Thoracic aorta (tissue), 2 donors: Measurements from ENCODE around the gene SPIB. TPM values are rescaled to one million over a fixed set of nuclear protein-coding genes. Genes with fewer than 3 reads are reported as not detected.

ENCODE experiments used
- ATAC-seq: fragments of 150-250 bp; one replicate; pipeline ENCODE4 v1.8.0; 2017; ENCODE audit warnings: low read depth; ENCODE audit not compliant: insufficient number of reproducible peaks, low FRiP score
- DNase-seq: peaks from one replicate; pipeline ENCODE4 v3.0.0-alpha.2; 2020; ENCODE audit warnings: low spot score
- H3K27ac ChIP-seq, 2 donors: fragments of 200-600 bp; sonication (generic); 1 replicate in 1 of 2; 2 replicates in 1 of 2; pipeline ENCODE4 v1.5.1; 2016; ENCODE audit warnings: mild to moderate bottlenecking in 2 of 2, moderate library complexity in 2 of 2
- H3K27me3 ChIP-seq: fragments of 200-600 bp; sonication (generic); replicated peaks from 2 replicates; pipeline ENCODE4 v1.6.0; 2016; ENCODE audit warnings: mild to moderate bottlenecking; ENCODE audit not compliant: insufficient read depth
- H3K36me3 ChIP-seq: fragments of 200-600 bp; sonication (generic); one replicate; pipeline ENCODE4 v1.5.1; 2016
- H3K4me1 ChIP-seq, 2 donors: fragments of 200-600 bp; sonication (generic); 1 replicate in 1 of 2; 2 replicates in 1 of 2; pipeline versions ENCODE4 v1.5.1 to v1.6.0; 2016; ENCODE audit warnings: low read depth in 2 of 2, mild to moderate bottlenecking in 1 of 2; ENCODE audit not compliant: control insufficient read depth in 1 of 2
- H3K4me3 ChIP-seq: fragments of 200-600 bp; sonication (generic); 2 replicates; pipeline ENCODE4 v1.5.1; 2016; ENCODE audit warnings: mild to moderate bottlenecking
- H3K9me3 ChIP-seq: fragments of 200-600 bp; sonication (generic); 2 replicates; pipeline ENCODE4 v1.5.1; 2016
- total RNA-seq, 2 donors: library from RNA; depleted of rRNA; stranded (reverse); fragments of >200 nt; gene quantifications; one replicate each; pipeline versions ENCODE4 v1.1.0 to v1.2.3, GENCODE V29; 2016
- TF ChIP-seq, protein P1 (sequence below): fragments of 200-600 bp; sonication (generic); IDR thresholded peaks from one replicate; pipeline ENCODE4 v1.5.1; 2019; ENCODE audit warnings: antibody characterized with exemption

Gene SPIB
- total RNA-seq, 2 donors from 2014 or later, result not detected

DNA sequence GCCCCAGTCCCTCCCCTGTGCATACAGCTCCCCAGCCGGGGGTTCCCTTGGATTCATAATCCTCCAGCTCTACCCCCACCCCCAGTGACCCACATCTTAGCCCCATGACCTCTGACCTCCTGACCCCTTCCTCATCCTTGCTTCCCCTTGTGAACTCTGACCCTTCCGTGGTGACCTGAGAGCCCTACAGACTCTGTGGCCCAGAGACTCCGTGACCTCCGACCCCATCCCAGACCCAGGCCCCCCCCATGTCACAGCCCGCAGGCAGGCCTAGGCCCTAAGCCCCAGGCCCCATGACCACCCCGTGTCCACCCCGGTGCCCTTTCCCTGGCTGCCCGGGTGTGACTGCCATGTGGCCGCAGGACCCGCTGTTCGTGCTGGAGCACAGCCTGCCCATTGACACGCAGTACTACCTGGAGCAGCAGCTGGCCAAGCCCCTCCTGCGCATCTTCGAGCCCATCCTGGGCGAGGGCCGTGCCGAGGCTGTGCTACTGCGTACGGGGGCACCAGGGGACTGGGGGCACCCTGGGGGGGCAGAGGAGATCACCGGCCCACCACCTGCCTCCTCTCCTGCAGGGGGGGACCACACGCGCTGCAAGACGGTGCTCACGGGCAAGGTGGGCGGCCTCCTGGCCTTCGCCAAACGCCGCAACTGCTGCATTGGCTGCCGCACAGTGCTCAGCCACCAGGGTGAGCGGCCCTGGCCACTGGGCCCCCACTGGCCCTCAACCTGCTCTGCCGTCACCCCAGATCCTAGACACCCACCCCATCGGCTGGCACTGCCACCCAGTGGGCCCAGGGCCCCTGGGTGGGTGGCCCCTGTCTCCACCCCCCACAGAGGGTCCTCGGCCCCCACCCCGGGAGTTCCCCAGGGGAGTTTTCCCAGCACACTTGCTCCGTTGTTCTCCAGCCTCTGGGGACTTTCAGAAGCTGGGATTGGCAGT lies 2.4 kb upstream of the SPIB start:
- Histone ChIP-seq H3K4me1 (peaks cover 4 to 8% of the 10 kb centered on the region in 2 donors), H3K27me3 (no peaks in the 10 kb centered on the region), H3K4me3 (no peak overlapping the region), H3K36me3 (no peaks in the 10 kb centered on the region), H3K9me3 (no peaks in the 10 kb centered on the region), H3K27ac (no peak overlapping the region)
- TF ChIP-seq, protein P1, sequence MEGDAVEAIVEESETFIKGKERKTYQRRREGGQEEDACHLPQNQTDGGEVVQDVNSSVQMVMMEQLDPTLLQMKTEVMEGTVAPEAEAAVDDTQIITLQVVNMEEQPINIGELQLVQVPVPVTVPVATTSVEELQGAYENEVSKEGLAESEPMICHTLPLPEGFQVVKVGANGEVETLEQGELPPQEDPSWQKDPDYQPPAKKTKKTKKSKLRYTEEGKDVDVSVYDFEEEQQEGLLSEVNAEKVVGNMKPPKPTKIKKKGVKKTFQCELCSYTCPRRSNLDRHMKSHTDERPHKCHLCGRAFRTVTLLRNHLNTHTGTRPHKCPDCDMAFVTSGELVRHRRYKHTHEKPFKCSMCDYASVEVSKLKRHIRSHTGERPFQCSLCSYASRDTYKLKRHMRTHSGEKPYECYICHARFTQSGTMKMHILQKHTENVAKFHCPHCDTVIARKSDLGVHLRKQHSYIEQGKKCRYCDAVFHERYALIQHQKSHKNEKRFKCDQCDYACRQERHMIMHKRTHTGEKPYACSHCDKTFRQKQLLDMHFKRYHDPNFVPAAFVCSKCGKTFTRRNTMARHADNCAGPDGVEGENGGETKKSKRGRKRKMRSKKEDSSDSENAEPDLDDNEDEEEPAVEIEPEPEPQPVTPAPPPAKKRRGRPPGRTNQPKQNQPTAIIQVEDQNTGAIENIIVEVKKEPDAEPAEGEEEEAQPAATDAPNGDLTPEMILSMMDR, result no peak
- DNase-seq (no peak), ATAC-seq (no peak)

DNA sequence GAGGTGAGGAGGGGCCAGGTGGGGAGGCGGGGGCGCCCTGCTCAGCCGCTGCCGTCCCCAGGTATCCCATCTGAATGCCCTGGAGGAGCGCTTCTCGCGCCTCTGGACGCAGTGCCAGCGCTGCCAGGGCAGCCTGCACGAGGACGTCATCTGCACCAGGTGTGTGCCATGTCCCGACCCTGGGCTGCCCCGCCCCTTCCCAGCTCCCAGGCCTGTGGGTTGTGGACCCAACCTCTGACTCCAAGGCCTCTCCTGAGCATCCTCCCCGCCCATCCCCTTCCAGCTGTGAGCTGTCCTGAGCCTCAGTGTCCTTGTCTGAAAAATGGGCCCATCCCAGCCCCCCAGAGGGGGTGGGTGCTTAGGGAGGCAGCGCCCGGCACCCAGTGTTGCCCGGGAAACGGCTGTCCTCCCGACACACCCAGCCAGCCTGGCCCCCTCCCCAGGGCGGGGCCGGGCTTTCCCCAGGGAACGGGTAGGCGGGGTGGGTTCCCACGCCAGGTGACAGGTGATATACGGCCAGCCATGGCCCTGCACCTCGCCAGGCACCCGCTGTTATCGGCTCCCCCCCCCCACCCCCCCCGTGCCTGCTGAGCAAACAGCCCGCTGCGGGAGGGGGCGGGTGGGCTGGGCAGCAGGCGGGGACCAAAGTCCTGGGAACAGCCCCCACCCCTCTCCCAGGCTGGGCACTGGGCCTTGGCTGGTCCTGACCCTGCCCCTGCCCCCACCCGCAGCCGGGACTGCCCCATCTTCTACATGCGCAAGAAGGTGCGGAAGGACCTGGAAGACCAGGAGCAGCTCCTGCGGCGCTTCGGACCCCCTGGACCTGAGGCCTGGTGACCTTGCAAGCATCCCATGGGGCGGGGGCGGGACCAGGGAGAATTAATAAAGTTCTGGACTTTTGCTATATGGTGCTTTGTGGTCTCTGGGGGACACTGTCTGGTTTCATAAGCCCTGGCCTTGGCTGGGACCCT lies 1.3 kb upstream of the SPIB start:
- no peaks in the 10 kb centered on the region for H3K36me3 ChIP-seq
- H3K4me1 ChIP-seq, result peaks cover 4 to 8% of the 10 kb centered on the region in 2 donors
- H3K9me3 ChIP-seq, result no peaks in the 10 kb centered on the region
- H3K4me3 ChIP-seq, result no peak overlapping the region
- ATAC-seq (no peak), DNase-seq (no peak)
- H3K27me3 ChIP-seq, result no peaks in the 10 kb centered on the region
- H3K27ac ChIP-seq, result no peak overlapping the region
- TF ChIP-seq, protein P1, result no peak

DNA sequence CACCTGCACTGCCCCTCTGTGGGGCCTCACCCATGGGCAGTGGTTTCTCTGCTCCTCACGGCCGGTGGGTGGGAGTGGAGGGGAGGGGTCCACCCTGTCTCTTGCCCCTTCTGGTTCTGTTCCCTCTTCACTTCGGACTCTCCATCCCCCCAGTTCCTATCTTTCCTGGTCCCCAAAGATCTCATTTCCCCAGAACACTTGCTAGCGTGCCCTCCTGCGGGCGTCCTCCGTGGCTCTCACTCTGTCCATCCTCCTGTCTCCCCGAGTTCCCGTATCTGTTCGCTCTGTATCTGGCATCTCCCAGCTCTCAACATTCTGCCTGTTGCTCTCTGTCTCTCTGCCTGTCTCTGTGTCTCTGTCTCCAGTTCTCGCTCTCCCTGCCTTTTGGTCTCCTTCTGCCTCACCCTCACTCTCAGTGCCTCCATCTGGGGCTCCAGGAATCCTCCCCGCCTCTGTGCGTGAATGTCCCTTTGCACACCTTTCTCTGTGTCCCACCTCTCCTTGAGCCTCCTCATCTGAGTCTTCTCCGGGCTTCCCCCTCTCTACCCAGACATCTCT lies 363 bp downstream of the SPIB start:
- no peaks in the 10 kb centered on the region for H3K27me3 ChIP-seq
- H3K4me1 ChIP-seq, result peaks cover 4 to 8% of the 10 kb centered on the region in 2 donors
- no peak overlapping the region for H3K4me3 ChIP-seq

DNA sequence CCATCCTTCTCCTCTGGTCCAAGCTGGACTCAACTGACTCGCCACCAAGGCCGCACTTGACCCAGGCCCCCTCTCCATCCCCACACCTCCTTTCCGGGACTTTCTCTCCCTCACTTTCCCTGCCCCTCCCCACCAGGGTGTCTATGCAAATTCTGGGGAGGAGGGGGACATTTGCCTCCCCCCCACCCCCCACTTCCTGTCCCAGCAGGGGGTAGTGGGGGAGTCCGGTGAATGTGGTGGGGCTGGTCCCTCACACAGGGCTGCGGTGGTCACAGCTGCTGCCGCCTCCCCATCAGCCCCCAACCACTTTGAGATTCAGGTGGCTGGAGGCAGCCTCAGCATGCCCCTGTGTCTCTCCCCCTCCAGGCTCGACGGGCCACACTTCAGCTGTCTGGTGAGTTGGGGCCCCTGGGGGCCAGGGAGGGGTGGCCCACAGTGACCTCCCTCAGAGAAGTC lies 870 bp downstream of the SPIB start:
- no peaks in the 10 kb centered on the region for H3K27me3 ChIP-seq
- H3K9me3 ChIP-seq, result no peaks in the 10 kb centered on the region
- ATAC-seq, result no peak
- peaks cover 4 to 8% of the 10 kb centered on the region in 2 donors for H3K4me1 ChIP-seq
- no peak overlapping the region for H3K4me3 ChIP-seq
- no peak for DNase-seq
- no peaks in the 10 kb centered on the region for H3K36me3 ChIP-seq
- TF ChIP-seq, protein P1, result no peak
- no peak overlapping the region for H3K27ac ChIP-seq

More for the DNA sequence above, 363 bp downstream of the SPIB start:
- no peak for DNase-seq
- ATAC-seq, result no peak
- Histone ChIP-seq H3K9me3 (no peaks in the 10 kb centered on the region), H3K27ac (no peak overlapping the region), H3K36me3 (no peaks in the 10 kb centered on the region)
- TF ChIP-seq, protein P1, result no peak
